GM21423 (cell line): ENCODE measurements around the gene WIPI1.
A peak's percentile ranks its signal among the peaks of the same experiment; 100 is the strongest.

ENCODE experiments used
- ATAC-seq: cut with Tn5 transposase; IDR thresholded peaks from one replicate; pipeline ENCODE4 v1.9.1; 2021; ENCODE audit warnings: mild to moderate bottlenecking, moderate library complexity; ENCODE audit not compliant: unreplicated experiment

The WIPI1 gene

DNA sequence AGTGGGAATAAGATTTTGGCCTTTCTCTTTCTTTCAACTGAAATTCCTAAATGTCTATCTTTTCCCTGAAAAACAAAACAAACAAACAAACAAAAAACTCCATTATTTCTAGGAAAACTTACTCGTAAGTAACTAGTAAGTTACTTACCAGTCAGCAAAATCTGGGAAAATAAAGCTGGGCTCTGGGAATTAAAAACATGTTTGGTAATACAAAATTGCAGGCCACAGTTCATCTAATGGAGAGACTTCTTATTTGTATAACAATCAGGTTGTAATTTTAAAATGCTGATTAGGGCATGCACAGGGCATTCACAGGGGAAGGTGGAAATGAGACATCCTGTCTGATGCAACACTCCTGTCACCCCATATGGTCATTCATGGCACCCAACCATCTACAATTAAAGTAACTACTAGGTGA lies 3.8 kb upstream of the WIPI1 start:
- ATAC-seq, result no peak

DNA sequence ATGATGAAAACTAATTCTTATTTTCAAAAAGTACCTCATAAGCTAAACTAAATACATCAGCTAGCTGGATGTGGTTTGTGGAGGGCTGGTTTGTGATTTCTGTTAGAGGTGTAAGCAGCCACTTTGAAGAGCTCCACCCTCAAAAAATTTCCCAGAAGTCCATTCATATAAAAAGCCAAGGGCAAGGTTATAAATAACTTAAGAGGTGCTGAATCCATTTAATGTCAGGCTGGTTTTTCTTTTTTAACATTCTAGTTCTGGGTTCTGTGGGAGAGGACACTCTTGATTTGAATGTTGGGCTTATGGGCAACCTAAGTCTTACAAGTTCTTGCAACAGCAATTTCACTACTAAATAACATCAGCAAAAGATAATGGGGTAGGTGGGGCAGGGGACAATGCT lies 3.4 kb upstream of the WIPI1 start:
- ATAC-seq, result no peak

DNA sequence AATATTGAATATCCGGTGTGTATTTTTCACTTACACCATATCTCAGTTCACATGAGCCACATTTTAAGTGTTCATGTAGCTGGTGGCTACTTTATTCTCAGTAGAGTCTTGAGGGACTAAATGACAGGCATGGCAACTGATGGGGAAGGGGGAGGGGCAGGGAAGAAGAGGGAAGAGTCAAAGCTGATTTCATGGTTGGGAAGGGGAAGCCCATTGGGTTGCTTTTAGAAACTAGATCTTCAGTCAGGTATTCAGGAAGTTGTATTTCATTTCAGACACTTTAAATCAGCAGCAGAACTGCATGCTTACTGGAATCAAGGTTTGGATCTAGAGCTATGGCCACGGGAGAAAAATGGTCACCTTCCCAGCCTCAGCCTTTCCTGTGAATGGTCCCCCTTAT lies 2.9 kb upstream of the WIPI1 start:
- no peak for ATAC-seq

DNA sequence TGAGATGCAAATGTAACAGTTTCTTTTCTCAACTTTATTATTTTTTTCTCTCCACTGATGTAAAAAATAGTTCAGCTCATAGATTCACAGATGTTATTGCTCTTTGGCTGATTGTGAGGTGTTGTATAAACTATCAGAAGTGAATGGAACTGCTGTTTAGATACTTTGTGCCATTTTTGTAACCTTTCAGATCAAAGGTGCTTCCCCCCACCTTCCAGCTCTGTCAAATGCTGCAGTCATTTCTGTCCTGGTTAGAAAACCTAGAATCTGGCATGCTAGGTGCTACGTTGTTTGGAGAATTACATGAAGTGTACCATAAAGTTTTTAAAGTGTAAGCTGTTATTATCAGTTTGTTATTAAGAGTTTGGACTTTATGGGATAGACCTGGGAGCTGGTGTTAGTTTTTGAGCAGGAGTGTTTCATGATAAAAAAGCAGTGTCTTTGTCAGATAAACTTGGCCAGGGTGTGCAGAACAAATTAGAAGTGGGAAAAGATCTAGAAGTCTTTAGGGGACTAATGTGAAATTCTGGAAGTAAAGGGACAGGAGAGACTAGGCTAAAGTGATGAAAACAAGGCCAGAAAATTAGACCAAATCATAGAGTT lies 1.8 kb upstream of the WIPI1 start:
- peak; percentile 17 for ATAC-seq

GRCh38 chr17:68458260-68459036 lies 1.2 kb upstream of the WIPI1 start:
- no peak for ATAC-seq

GRCh38 chr17:68457539-68458259 lies 403 bp upstream of the WIPI1 start:
- ATAC-seq, result peak; percentile 67

GRCh38 chr17:68456339-68457167 lies 743 bp downstream of the WIPI1 start:
- no peak for ATAC-seq

- no peak for ATAC-seq
Observed at GRCh38 chr17:68455901-68456338, 1.4 kb downstream of the WIPI1 start.

- no peak for ATAC-seq
Observed at GRCh38 chr17:68453991-68454665, 3.2 kb downstream of the WIPI1 start.

DNA sequence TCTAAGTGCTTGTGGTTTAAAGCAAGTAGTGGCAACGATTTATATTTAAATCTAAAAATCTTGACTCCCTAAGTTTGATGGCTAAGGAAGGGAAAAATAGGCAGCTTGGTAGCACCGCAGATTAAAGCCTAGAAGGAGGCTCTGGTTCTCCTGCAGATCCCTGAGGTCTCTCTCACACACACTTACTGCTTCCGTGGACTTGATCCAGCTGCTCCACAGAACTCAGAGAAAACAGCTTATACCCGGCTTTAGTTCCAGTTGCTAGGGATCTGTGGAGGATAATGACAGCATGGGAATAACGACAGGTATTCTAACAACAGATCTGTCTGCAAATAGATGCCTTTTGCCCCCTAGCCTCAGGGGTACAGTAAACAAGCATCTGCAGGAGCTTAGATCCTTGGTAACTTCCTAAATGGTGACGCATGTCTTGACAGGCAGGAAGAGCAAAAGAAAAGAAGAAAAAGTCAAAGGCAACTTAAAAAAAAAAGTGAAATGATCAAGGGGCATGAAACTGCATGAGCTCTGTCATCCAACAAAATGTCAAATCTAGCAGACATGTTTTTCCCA lies 4.5 kb downstream of the WIPI1 start:
- no peak for ATAC-seq

- ATAC-seq, result no peak
Observed at GRCh38 chr17:68451670-68452354, 5.5 kb downstream of the WIPI1 start.

GRCh38 chr17:68450801-68451200 lies 6.5 kb downstream of the WIPI1 start:
- no peak for ATAC-seq

DNA sequence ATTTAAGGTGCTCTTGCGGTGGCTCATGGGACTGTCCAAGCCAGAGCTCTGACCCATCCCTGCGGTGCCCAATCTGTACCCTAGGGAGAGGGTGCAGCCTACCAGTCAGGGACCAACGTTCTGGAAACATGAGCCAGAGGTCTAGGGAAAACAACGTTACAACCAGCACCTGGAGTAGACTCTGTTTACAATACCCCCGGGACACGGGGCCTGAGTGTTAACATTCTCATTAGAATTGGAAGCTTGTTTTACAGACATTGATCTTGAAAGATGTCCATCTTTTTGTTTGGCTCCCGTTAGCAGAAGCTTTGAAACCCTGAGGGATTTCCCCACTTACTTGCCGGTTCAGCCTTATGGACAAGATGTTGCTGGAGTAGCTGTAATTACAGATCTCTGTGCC lies 6.9 kb downstream of the WIPI1 start:
- ATAC-seq, result no peak

DNA sequence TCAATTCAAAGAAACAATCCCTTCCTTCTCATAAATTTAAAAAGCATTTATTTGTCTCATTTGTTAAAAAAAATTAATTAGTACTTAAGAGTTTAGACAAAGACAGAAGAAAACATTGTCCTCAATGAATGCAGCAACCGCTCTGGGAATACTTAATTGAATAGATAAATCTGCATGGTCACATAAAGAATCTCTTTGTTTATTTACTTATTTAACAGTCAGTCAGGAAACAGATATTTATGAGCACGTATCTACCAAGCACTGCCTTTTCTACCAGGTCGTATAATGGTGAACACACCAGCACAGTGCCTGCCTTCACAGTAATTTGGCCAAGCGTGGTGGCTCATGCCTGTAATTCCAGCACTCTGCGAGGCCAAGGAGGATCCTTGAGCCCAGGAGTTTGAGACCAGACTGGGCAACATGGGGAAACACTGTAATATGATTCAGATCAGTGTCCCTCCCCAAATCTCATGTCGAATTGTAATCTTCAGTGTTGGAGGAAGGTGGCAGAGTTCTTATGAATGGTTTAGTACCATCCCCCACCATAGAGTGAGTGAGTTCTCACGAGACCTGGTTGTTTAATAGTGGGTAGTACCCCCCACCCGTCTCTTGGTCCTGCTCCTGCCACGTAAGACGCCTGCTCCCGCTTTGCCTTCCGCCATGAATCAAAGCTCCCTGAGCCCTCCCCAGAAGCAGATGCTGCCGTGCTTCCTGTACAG lies 8.1 kb downstream of the WIPI1 start:
- no peak for ATAC-seq

DNA sequence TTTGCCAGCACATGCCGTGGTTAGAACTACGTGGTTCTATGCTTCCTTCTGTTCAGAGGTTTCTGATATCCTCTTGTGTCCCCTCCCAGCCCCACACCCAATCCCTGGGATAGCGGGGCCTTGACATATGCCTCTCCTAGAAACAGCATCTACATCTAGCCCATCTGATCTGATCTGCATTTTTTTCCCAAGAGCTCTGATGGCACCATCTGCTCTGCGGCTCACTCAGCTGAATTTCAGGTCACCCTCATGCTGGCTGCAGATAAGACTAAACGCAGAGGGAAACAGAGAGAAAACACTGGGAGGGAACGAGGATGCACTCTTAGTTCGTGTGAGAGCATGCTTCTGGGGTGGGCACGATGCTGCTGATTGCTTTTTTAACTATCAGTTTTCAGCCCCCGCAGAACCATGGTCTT lies 10.7 kb downstream of the WIPI1 start:
- ATAC-seq, result no peak

GRCh38 chr17:68445671-68446070 lies 11.6 kb downstream of the WIPI1 start:
- ATAC-seq, result no peak

GRCh38 chr17:68443972-68444464 lies 13.3 kb downstream of the WIPI1 start:
- no peak for ATAC-seq

- no peak for ATAC-seq
Observed at GRCh38 chr17:68441070-68441770, 16.1 kb downstream of the WIPI1 start.
